GF-D8 (cell line): ENCODE measurements around the gene NRF1.

Experiments
- DNase-seq: peaks from one replicate; lab custom pipeline; 2025; lab: John Stamatoyannopoulos, UW

NRF1 gene

DNA sequence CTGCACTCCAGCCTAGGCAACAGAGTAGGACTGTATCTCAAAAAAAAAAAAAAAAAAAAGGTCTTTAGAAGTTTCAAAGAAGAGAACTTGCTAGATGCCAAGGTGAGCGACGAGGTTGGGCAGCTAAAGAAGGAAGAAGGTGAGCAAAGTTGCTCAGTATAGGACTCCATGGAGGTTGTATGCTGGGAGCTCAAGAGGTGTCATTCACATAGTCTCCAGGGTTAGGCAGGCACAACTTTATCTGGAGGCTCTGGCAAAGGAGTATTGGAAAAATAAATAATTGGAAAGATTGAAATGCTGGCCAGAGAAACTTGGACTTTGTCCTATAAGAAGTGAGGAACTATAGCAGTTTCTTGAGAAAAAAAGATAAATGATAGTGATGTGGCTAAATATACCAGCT, 74.5 kb downstream of the NRF1 start:
- no peak for DNase-seq

DNA sequence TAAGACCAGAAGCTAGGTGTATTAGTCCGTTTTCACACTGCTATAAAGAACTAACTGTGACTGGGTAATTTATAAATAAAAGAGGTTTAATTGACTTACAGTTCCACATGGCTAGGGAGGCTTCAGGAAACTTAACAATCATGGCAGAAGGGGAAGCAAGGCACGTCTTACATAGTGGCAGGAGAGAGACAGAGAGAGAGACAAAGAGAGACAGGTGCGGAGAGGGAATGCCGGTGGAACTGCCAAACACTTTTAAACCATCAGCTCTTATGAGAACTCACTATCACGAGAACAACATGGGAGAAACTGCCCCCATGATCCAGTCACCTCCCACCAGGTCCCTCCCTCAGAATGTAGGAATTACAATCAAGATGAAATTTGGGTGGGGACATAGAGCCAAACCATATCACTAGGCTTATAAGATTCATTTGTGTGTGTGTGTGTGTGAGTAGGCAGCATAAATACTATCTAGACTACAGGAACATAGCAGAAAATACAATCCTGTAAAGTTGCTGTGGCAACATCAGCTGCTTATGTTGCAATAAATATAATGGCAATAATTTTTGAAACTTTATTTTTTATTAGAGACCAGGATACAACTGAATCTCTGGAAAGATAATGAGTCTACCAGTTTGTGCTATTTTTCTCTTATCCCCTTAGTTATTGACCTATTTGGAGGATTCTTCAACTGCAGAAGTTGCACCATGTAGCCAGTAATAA, 77.1 kb downstream of the NRF1 start:
- DNase-seq, result no peak

DNA sequence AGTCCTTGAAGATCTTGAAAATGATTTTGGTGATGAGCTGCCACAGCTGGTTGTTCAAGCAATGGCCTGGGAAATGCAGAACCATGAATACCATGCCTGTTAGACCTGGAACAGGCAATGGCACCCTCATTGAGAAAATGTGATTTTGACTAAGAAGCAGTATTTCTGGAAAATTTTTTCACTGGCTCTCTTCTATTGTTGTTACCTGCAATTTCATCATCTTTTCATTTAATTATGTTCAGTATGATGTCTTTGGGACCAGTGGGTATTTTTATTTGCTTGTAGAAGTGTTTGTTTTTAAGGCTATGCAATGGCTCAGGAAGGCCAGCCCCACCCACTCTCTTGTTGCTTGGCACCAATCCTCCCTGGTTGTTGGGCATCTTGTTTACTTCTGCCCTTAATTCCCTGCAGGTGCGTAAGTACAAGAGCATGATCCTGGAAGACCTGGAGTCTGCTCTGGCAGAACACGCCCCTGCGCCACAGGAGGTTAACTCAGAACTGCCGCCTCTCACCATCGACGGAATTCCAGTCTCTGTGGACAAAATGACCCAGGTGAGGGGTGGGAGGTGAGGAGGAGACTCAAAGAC, 78.6 kb downstream of the NRF1 start:
- no peak for DNase-seq

GRCh38 chr7:129690701-129691100, 79.2 kb downstream of the NRF1 start:
- no peak for DNase-seq

GRCh38 chr7:129698516-129699418, 87.2 kb downstream of the NRF1 start:
- no peak for DNase-seq

DNA sequence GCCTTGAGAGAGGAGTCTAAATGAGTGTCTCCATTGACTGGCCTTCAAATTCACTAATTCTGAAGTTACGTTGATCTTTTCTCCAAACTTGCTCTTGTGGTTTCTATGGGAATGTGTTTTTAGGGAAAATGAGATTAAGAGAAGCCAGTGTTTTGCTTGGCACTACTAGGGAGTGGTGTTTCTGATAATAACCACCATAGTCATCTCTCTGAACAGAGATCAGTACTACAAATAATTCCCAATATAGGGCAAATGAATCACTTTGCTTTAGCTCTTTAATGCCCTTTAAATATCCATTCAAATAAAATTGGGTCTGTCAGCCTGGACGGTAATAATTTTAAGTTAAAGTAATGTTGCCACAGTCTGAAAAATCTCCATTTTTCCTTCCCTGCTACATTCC, 90.8 kb downstream of the NRF1 start:
- no peak for DNase-seq

DNA sequence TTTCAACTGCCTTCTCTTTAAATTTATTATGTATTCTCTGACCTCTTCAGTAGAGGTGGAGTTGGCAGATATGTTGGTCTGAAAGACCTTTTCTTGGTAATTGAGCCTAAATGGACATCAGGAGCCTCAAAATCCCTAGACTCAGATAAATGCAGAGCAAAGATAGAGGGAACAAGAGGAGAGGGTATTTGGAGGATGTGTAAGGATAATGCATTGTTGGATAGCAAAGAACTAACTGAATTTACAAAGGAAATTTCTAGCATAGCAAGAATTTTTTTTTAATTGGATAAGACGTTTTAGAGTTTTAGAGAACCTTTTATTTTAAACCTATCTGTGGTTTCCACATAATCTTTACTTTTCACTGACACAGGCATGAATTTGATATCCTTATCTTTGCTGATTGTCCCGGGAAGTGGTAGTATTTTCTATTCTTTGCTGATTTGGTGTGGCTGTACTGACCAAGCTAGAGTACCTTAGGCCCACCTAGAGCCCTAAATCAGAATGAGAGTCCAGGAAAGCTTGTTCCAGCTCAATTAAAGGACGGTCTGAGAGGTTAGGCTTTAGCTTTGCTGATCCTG, 91.3 kb downstream of the NRF1 start:
- no peak for DNase-seq

GRCh38 chr7:129703751-129704150, 92.2 kb downstream of the NRF1 start:
- no peak for DNase-seq

DNA sequence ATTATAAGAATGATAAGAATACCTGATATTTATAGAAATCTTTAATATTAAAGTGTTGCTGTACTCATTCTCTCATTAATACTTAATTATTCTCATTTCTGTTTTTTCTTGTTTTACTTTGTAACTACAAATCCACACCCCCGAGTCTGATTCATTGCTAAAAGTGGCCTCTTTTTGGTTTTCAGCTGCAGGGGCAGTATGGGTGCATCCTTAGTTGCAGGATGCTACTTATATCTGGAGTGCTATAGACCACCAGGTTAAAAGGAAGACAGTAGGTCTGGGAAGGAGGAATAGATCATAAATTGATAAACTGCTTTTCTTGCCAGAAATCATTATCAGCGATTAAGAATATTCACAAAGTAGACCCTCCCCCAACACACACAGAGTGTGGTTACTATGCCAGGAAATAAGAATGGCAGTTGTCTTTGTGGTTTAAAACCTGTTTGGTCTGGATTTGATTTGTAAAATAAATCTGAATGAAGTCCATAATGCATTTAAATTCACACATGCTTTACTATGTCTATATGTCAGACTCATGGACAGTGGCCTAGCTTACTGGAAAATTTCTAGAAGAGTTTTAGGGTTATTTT, 96.5 kb downstream of the NRF1 start:
- DNase-seq, result no peak

DNA sequence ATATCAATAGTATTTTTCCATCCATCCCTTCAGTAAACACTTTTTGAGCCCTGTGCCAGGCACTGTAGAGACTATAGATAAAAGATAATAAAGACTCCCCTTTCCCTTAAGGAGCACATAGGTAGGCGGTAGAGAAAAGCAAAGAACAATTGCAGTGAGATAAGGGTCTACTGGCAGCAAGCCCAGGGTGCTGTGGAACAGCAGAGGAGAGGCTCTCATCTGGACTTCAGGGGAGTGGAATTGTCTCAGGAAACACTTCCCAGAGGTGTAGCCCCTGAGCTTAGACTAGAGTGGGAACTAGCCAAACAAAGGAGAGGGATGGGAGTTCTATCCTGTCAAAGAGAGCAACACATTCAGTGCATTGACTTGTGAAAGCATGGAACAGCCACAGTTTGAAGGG, 102.0 kb downstream of the NRF1 start:
- no peak for DNase-seq

DNA sequence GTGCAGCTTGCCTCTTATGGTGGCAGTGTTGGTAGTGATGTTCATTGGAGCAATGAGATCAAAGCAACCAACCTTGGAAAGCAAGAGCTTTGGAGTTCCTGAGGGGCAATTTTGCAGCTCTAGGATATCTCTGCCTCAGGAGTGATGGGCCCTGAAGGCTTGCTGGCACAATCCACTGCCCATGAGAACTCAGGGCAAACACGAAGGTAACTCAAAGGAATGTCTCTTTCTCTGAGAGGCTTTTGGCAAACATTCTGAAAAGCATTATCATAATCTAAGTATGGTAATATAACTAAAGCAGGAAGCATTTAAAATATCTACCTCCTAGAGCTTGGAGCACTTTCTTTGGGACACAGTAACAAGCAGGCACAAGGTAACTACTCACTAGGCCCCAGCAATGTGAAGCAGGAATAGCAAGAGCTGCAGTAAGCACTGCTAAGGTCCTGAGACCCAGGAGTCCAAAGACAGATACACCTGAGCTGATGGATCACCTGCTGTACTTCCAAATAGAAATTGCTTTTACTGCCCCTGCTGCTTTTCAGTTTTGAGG, 103.1 kb downstream of the NRF1 start:
- DNase-seq, result no peak

DNA sequence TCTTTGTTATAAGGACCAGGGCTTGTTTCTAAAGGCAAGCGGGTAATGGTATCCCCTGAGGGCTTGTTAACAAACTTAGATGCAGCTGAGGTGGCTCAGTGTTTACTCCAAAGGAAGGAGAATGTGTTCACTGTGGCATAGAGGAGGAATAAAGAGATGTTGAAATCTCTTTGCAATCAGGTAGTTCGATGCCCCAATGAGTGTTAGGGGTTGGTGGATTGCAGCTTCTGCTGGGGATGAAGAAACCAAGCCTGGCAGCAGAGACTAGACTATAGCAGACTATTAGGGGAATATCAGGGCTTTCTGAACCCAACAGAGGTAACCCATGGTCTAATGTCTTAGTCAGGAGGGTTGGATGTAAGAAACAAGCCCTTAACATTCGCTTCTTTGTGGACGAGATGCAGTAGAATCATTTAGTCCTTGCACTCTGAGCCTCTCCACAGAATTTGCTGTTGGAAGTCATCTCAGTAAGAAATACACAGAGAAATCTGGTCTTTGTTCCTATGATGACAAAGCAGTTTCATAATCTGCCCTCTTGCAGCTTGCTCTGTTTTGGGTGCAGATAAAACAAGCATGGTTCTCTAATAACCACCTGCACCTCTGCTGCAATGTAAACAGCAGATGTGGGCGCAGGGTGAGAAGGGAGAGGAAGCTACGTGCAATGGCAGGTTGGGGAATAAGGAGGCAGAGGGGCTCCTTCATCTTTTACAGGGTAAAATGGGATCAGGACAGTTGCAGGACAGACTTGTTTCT, 108.6 kb downstream of the NRF1 start:
- DNase-seq, result peak; percentile 61

DNA sequence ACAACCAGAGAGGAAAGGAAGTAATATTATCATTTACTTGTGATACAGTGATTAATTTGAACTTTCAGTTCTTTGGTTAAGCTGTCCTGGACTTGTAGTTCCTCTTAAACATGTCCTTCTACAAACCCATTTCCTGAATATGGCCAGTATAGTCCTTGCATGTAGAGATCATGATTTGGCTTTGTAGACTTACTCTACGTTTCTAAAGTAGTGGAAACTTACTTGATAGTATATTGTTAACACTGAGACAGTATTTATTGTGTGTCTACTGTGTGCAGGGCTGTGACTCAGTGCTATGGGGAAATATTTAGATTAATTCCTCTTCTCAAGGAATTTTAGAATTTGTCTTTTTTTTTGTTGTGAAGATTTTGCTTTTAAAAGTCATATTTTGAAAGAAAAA, 109.5 kb downstream of the NRF1 start:
- peak; percentile 6 for DNase-seq

DNA sequence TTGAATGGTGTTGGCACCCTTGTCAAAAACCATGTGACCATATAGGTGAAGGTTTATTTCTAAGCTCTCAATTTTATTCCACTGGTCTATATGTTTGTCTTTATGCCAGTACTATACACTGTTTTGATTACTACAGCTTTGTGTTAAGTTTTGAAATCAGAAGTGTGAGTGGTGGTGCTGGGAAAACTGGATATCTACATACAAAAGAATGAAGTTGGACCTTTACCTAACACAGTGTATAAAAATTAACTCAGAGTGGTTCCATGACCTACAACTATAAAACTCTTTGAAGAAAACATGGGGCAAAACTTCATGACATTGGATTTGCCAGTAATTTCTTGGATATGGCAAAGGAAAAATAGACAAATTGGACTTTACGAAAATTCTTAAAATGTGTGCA, 112.2 kb downstream of the NRF1 start:
- no peak for DNase-seq

GRCh38 chr7:129724796-129725195, 113.3 kb downstream of the NRF1 start:
- no peak for DNase-seq

- DNase-seq, result no peak
These were observed 117.5 kb downstream of the NRF1 start for GRCh38 chr7:129728875-129729467.

DNA sequence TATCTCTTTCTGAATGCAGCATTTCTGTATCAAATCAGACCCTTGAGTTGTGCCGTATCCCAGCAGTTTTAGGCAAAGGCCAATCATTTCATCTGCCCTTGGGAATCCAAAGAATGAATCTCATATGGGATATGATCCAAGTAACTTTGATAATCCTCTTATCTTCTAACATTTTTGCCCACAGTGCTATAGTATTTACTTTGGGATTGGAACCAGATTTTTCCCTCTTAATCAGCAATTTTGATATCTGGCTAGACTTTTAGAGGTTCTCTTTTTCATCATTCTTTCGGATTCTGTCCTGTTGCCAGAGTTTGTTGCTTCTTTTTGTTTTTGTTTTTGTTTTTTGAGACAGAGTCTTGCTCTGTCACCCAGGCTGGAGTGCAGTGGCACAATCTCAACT, 118.0 kb downstream of the NRF1 start:
- no peak for DNase-seq

GRCh38 chr7:129730159-129730558, 118.6 kb downstream of the NRF1 start:
- no peak for DNase-seq

DNA sequence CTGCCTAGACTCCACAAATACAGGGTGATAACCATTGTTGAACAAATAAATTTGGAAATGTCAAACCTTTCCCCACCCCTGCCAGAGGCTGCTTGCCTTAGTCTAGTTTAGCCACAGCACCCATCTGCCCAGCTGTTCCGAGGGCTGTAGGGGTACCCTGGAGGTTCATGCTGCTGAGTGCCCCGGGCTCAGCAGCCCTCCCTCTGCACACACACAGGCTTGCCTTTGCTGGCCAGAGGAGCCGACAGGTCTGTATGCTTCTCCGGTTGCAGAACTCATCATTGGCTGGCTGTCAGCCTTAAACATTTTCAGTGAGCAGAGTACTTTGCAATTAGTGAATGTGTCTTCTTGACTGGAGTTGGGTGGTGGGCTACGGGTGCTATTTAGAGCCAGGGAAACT, 122.9 kb downstream of the NRF1 start:
- no peak for DNase-seq

GRCh38 chr7:129739427-129739826, 127.9 kb downstream of the NRF1 start:
- no peak for DNase-seq
